ENCODE data around the gene LRR1. TPM values are rescaled to one million over a fixed set of nuclear protein-coding genes. Genes with fewer than 3 reads are reported as not detected.
"Not testable (repeated sequence)": the region's sequence is repeated elsewhere in the genome, so short reads cannot be mapped to it uniquely, and the experiment has no call there.

LRR1 gene
- total and polyA plus RNA-seq, 3 donors from 2014 or later: 23.8 to 85.7 (median 35.8) TPM

DNA sequence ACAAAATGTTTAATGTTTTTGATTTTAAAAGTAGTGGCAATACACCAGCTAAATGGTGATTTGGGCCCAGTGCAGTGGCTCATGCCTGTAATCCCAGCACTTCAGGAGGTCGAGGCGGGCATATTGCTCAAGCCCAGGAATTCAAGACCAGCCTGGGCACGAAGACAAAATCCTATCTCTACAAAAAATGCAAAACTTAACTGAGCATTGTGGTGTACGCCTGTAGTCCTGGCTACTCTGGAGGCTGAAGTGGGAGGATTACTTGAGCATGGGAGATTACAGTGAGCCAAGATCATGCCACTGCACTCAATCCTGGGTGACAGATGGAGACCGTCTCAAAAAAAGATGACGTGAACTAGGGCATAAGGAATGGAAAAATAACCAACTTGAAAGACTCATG, 17.0 kb downstream of the LRR1 start:
- TF ChIP-seq POLR2A (IDR thresholded peaks at IDR 0.05): no peak
- TF ChIP-seq, protein P1, sequence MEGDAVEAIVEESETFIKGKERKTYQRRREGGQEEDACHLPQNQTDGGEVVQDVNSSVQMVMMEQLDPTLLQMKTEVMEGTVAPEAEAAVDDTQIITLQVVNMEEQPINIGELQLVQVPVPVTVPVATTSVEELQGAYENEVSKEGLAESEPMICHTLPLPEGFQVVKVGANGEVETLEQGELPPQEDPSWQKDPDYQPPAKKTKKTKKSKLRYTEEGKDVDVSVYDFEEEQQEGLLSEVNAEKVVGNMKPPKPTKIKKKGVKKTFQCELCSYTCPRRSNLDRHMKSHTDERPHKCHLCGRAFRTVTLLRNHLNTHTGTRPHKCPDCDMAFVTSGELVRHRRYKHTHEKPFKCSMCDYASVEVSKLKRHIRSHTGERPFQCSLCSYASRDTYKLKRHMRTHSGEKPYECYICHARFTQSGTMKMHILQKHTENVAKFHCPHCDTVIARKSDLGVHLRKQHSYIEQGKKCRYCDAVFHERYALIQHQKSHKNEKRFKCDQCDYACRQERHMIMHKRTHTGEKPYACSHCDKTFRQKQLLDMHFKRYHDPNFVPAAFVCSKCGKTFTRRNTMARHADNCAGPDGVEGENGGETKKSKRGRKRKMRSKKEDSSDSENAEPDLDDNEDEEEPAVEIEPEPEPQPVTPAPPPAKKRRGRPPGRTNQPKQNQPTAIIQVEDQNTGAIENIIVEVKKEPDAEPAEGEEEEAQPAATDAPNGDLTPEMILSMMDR (IDR thresholded peaks at IDR 0.05): no peak
- Histone ChIP-seq H3K36me3 (ENCODE audit: low read depth, missing control alignments) (no peaks in the 10 kb centered on the region), H3K4me3 (no peak overlapping the region), H3K27ac (no peak overlapping the region), H3K27me3 (no peaks in the 10 kb centered on the region), H3K9me3 (no peaks in the 10 kb centered on the region), H3K4me1 (peaks cover 5% of the 10 kb centered on the region)
- no peak for DNase-seq
- intact Hi-C loops (cut with DNase I; ENCODE audit: low total_unique reads): no loop called here
- 77 to 85% methylated on average over 6 of the region's 6 CpGs for WGBS, 2 donors

DNA sequence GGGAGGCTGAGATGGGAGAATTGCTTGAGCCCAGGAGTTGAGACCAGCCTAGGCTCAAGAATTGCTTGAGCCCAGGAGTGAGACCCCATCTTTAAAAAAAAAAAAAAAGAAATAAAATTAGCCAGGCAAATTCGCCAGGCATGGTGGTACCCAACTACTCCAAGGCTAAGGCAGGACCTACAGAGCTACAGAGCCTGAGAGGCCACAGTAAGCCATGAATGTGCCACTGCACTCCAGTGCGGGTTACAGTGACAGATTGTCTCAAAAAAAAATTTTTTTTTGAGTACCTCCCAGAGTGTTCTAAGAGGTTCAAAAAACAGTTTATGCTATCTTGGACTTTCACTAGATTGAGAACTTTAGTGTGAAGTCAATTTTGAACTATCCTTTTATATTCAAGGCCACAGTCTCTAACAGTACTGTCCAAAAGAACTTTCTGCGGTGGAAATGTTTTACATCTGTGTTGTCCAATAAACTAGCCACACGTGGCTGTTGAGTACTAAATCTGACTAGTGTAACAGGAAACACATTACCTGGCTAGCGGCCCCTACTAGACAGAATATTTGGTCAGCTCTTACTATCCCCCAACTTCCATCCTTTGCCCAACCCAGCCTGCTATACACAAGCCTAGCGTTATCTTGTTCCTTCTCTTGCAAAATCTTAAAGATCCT, 19.2 kb downstream of the LRR1 start:
- no peaks in the 10 kb centered on the region for H3K9me3 ChIP-seq
- no peaks in the 10 kb centered on the region for H3K27me3 ChIP-seq
- intact Hi-C loops (cut with DNase I; ENCODE audit: low total_unique reads): no loop called here
- DNase-seq: no peak
- no peak for TF ChIP-seq POLR2A (IDR thresholded peaks at IDR 0.05)
- TF ChIP-seq, protein P1 (IDR thresholded peaks at IDR 0.05): no peak
- H3K36me3 ChIP-seq (ENCODE audit: low read depth, missing control alignments): no peaks in the 10 kb centered on the region
- H3K27ac ChIP-seq: no peak overlapping the region
- H3K4me1 ChIP-seq: peaks cover 17% of the 10 kb centered on the region
- 78 to 81% methylated on average over 6 of the region's 6 CpGs for WGBS, 2 donors
- no peak overlapping the region for H3K4me3 ChIP-seq

DNA sequence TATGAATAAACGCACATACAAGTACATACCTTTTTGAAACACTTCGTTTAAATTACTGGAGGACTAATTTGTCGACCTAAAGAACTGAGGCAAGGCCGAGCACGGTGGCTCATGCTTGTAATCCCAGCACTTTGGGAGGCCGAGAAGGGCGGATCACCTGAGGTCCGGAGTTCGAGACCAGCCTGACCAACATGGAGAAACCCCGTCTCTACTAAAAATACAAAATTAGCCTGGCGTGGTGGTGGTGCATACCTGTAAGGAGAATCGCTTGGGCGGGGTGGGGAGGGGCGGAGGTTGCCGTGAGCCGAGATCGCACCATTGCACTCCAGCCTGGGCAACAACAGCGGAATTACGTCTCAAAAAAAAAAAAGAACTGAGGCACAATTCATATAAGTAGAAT, 20.5 kb downstream of the LRR1 start:
- peak overlapping the region; percentile 92 to 93 for H3K4me3 ChIP-seq
- H3K27me3 ChIP-seq; H3K9me3 ChIP-seq; H3K36me3 ChIP-seq (ENCODE audit: low read depth, missing control alignments); intact Hi-C loops (cut with DNase I; ENCODE audit: low total_unique reads); DNase-seq; H3K27ac ChIP-seq: not testable (repeated sequence)
- H3K4me1 ChIP-seq: peaks cover 21% of the 10 kb centered on the region
- WGBS, 2 donors: 52 to 71% methylated on average over 19 of the region's 19 CpGs

DNA sequence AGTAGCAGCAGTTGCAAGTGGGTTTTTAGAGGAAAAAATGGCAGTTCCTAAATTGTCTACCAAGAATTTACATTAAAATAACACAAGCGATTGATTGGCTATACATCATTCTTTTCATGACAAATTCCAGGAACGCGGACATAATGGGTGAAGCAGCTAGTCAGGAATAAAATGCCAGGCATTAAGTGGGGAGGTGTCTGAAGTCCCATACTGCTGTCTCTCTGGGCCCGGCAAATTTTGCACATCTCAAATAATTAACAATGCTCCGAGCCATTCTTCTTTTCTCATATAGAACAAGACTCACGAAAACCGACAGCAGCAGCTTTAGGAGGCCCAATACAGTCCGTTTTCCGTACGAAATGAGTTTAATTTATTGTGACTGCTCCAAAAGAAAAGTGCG, 21.0 kb downstream of the LRR1 start:
- no peaks in the 10 kb centered on the region for H3K36me3 ChIP-seq (ENCODE audit: low read depth, missing control alignments)
- WGBS, 2 donors: 0 to 1% methylated on average over 11 of the region's 11 CpGs
- intact Hi-C loops (cut with DNase I; ENCODE audit: low total_unique reads): no loop called here
- no peaks in the 10 kb centered on the region for H3K27me3 ChIP-seq
- H3K9me3 ChIP-seq: no peaks in the 10 kb centered on the region
- peak overlapping the region; percentile 71 to 94 for H3K27ac ChIP-seq
- TF ChIP-seq, protein P1 (IDR thresholded peaks at IDR 0.05): no peak
- no peak for TF ChIP-seq POLR2A (IDR thresholded peaks at IDR 0.05)
- peaks cover 22% of the 10 kb centered on the region for H3K4me1 ChIP-seq
- peak overlapping the region; percentile 92 to 93 for H3K4me3 ChIP-seq
- DNase-seq: no peak

DNA sequence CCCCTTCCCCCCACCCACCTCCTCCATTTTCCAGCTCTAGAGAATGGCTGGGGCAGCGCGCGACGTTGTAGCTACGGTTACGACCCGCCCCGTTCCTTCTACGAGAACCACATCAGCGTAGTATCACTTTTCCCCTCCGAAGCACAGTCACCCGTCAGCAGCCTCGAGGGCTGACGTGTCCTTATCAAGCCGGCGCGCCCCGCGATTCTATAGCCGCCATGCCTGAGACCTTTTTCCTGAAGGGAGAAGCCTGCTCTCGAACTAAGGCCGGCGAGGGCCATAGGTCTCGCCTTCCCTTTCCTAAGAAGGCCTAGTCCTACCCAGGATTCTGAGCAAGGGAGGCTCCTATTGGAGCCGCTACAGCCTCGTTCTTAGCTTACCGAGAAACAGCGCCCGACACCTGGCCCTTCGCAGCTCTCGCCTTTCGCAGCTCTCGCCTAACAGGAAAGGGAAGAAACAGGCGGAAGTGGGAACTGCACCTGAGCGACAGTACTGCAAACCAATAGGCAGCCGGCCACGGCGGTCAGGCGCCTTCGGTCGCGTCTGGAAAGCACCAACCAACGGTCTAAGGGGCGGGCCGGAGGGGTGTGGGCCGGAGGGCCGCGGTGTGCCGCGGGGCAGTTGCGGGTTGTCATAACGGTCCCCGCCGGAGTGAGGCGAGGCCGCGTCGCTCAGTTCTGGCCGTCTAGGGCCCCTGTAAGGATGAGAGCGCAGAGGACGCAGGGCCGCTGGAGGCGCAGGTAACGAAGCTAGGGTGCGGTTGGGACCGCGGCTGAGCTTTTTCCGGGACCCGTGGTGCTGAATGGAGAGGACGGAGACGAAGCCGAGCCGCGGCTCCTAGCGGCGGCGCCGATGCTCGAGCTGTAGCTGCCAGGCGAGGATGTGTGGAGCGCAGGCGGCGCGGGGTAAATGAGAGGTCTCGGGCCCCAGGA, 21.7 kb downstream of the LRR1 start, which contains the start of the genes MGAT2 and RPL36AL:
MGAT2 (plus strand) TSS at position 618 of the 932 bp plus-strand sequence. CDS start 470 bp downstream, outside the sequence.
RPL36AL (minus strand) TSS at position 445 of the 932 bp plus-strand sequence. CDS start 1,522 bp downstream, outside the sequence.
- no peaks in the 10 kb centered on the region for H3K27me3 ChIP-seq
- WGBS, 2 donors: 0% methylated on average over 55 to 85 of the region's 85 CpGs
- H3K27ac ChIP-seq: peak within 1 kb of the TSS; percentile 71 to 94
- H3K4me3 ChIP-seq: peak within 1 kb of the TSS; percentile 92 to 93
- peaks cover 25% of the 10 kb centered on the region for H3K4me1 ChIP-seq
- peak; percentile 98 for DNase-seq
- no peaks in the 10 kb centered on the region for H3K9me3 ChIP-seq
- no peaks in the 10 kb centered on the region for H3K36me3 ChIP-seq (ENCODE audit: low read depth, missing control alignments)
- intact Hi-C loops (cut with DNase I; ENCODE audit: low total_unique reads): no loop called here
- TF ChIP-seq POLR2A (IDR thresholded peaks at IDR 0.05): peak; percentile 71
- TF ChIP-seq, protein P1 (IDR thresholded peaks at IDR 0.05): peak in 2 of 3 experiments; percentile 19 to 42
